Central memory CD8-positive, alpha-beta T cell (primary cell): ENCODE data around the gene KDM2B.
"Not testable (repeated sequence)": the region's sequence is repeated elsewhere in the genome, so short reads cannot be mapped to it uniquely, and the experiment has no call there.

Experiments used
- ATAC-seq: fragments of 150-1000 bp; cut with Tn5 transposase; replicated peaks from 2 replicates; pipeline ENCODE4 v1.10.0; 2022; ENCODE audit warnings: mild to moderate bottlenecking, moderate FRiP score, moderate number of reproducible peaks; ENCODE audit not compliant: poor library complexity, severe bottlenecking; ENCODE audit errors: extremely low read depth
- DNase-seq, 2 donors: peaks; one replicate each; pipeline ENCODE4 v3.0.0; 2021; ENCODE audit warnings: low spot score in 2 of 2
- H3K27ac Mint-ChIP-seq: one replicate; pipeline ENCODE4 v1.8.0; 2022; ENCODE audit warnings: low read depth, mild to moderate bottlenecking, moderate library complexity, mixed read lengths
- H3K27me3 Mint-ChIP-seq: one replicate; pipeline ENCODE4 v1.8.0; 2022; ENCODE audit warnings: mixed read lengths
- H3K36me3 Mint-ChIP-seq: one replicate; pipeline ENCODE4 v1.8.0; 2022; ENCODE audit warnings: mild to moderate bottlenecking, moderate library complexity, mixed read lengths; ENCODE audit not compliant: insufficient read depth
- H3K4me1 Mint-ChIP-seq: one replicate; pipeline ENCODE4 v1.8.0; 2022; ENCODE audit warnings: mixed read lengths
- H3K4me3 Mint-ChIP-seq: one replicate; pipeline ENCODE4 v1.8.0; 2022; ENCODE audit warnings: mild to moderate bottlenecking, moderate library complexity, mixed read lengths
- H3K9me3 Mint-ChIP-seq: one replicate; pipeline ENCODE4 v1.8.0; 2022; ENCODE audit warnings: mixed read lengths

Gene KDM2B

GRCh38 chr12:121400332-121401139 lies 180.3 kb downstream of the KDM2B start:
- Mint-ChIP-seq H3K4me1 (peaks cover 26% of the 10 kb centered on the region), H3K27ac (peak overlapping the region; percentile 88), H3K27me3 (no peaks in the 10 kb centered on the region), H3K9me3 (no peaks in the 10 kb centered on the region), H3K36me3 (peaks cover 23% of the 10 kb centered on the region), H3K4me3 (peak overlapping the region; percentile 83)
- ATAC-seq = peak; percentile 52
- peak; percentile 41 to 51 for DNase-seq

- Mint-ChIP-seq H3K4me1 (peaks cover 26% of the 10 kb centered on the region), H3K36me3 (peaks cover 18% of the 10 kb centered on the region)
These were observed 181.2 kb downstream of the KDM2B start, which contains the start of gene RNF34 for GRCh38 chr12:121399391-121400331. Gene RNF34 (plus strand): TSS chr12:121400118. CDS start chr12:121400213, 95 bp downstream.

GRCh38 chr12:121398355-121398754 lies 182.5 kb downstream of the KDM2B start:
- H3K27ac Mint-ChIP-seq = no peak overlapping the region
- DNase-seq (no peak), ATAC-seq (no peak)
- no peaks in the 10 kb centered on the region for H3K27me3 Mint-ChIP-seq
- H3K9me3 Mint-ChIP-seq = no peaks in the 10 kb centered on the region
- peaks cover 26% of the 10 kb centered on the region for H3K4me1 Mint-ChIP-seq
- peaks cover 11% of the 10 kb centered on the region for H3K36me3 Mint-ChIP-seq
- peak overlapping the region; percentile 83 for H3K4me3 Mint-ChIP-seq

More at GRCh38 chr12:121399391-121400331, 181.2 kb downstream of the KDM2B start, which contains the start of gene RNF34:
- peak within 1 kb of the TSS; percentile 83 for H3K4me3 Mint-ChIP-seq
- H3K27ac Mint-ChIP-seq = peak within 1 kb of the TSS; percentile 88
- no peaks in the 10 kb centered on the region for H3K9me3 Mint-ChIP-seq
- no peaks in the 10 kb centered on the region for H3K27me3 Mint-ChIP-seq
- DNase-seq (peak; percentile 91 to 94), ATAC-seq (peak; percentile 92)

- H3K36me3 Mint-ChIP-seq = peaks cover 10% of the 10 kb centered on the region
- H3K4me1 Mint-ChIP-seq = peaks cover 20% of the 10 kb centered on the region
- H3K9me3 Mint-ChIP-seq = no peaks in the 10 kb centered on the region
- DNase-seq = no peak
- no peak overlapping the region for H3K27ac Mint-ChIP-seq
- H3K4me3 Mint-ChIP-seq = no peak overlapping the region
- no peaks in the 10 kb centered on the region for H3K27me3 Mint-ChIP-seq
- no peak for ATAC-seq
These were observed 183.3 kb downstream of the KDM2B start for GRCh38 chr12:121397521-121397920.

- no peak overlapping the region for H3K4me3 Mint-ChIP-seq
- no peaks in the 10 kb centered on the region for H3K27me3 Mint-ChIP-seq
- H3K9me3 Mint-ChIP-seq = no peaks in the 10 kb centered on the region
- peaks cover 11% of the 10 kb centered on the region for H3K4me1 Mint-ChIP-seq
- no peaks in the 10 kb centered on the region for H3K36me3 Mint-ChIP-seq
- H3K27ac Mint-ChIP-seq = no peak overlapping the region
- ATAC-seq (no peak), DNase-seq (no peak)
These were observed 188.5 kb downstream of the KDM2B start for GRCh38 chr12:121392325-121392716.

- Mint-ChIP-seq H3K36me3 (no peaks in the 10 kb centered on the region), H3K9me3 (no peaks in the 10 kb centered on the region), H3K27me3 (no peaks in the 10 kb centered on the region), H3K27ac (peak overlapping the region; percentile 41), H3K4me1 (peaks cover 11% of the 10 kb centered on the region), H3K4me3 (peak overlapping the region; percentile 57)
- no peak for ATAC-seq
- DNase-seq = no peak
These were observed 189.1 kb downstream of the KDM2B start for GRCh38 chr12:121391619-121392324.

- no peak for DNase-seq
- Mint-ChIP-seq H3K36me3 (no peaks in the 10 kb centered on the region), H3K27me3 (no peaks in the 10 kb centered on the region), H3K9me3 (no peaks in the 10 kb centered on the region), H3K4me3 (no peak overlapping the region), H3K27ac (no peak overlapping the region), H3K4me1 (peaks cover 11% of the 10 kb centered on the region)
- no peak for ATAC-seq
These were observed 190.0 kb downstream of the KDM2B start for GRCh38 chr12:121390856-121391255.

GRCh38 chr12:121388421-121388981 lies 192.3 kb downstream of the KDM2B start:
- ATAC-seq (no peak), DNase-seq (no peak)
- peak overlapping the region; percentile 12 for H3K27ac Mint-ChIP-seq
- no peaks in the 10 kb centered on the region for H3K9me3 Mint-ChIP-seq
- peaks cover 2% of the 10 kb centered on the region for H3K36me3 Mint-ChIP-seq
- no peak overlapping the region for H3K4me3 Mint-ChIP-seq
- no peaks in the 10 kb centered on the region for H3K27me3 Mint-ChIP-seq
- peaks cover 11% of the 10 kb centered on the region for H3K4me1 Mint-ChIP-seq

GRCh38 chr12:121384891-121385290 lies 195.9 kb downstream of the KDM2B start:
- not testable (repeated sequence) for H3K4me1 Mint-ChIP-seq, H3K4me3 Mint-ChIP-seq, ATAC-seq, DNase-seq, H3K36me3 Mint-ChIP-seq, H3K9me3 Mint-ChIP-seq, H3K27ac Mint-ChIP-seq, H3K27me3 Mint-ChIP-seq

- Mint-ChIP-seq H3K27me3 (no peaks in the 10 kb centered on the region), H3K9me3 (no peaks in the 10 kb centered on the region), H3K36me3 (peaks cover 2% of the 10 kb centered on the region), H3K27ac (no peak overlapping the region), H3K4me1 (no peaks in the 10 kb centered on the region), H3K4me3 (no peak overlapping the region)
- ATAC-seq = no peak
- DNase-seq = no peak
These were observed 197.2 kb downstream of the KDM2B start for GRCh38 chr12:121383601-121384021.

GRCh38 chr12:121379945-121380344 lies 200.9 kb downstream of the KDM2B start:
- no peaks in the 10 kb centered on the region for H3K9me3 Mint-ChIP-seq
- ATAC-seq (no peak), DNase-seq (no peak)
- no peak overlapping the region for H3K4me3 Mint-ChIP-seq
- no peaks in the 10 kb centered on the region for H3K4me1 Mint-ChIP-seq
- no peaks in the 10 kb centered on the region for H3K27me3 Mint-ChIP-seq
- peaks cover 5% of the 10 kb centered on the region for H3K36me3 Mint-ChIP-seq
- no peak overlapping the region for H3K27ac Mint-ChIP-seq
